G401 (cell line): ENCODE measurements around the gene GCDH. TPM values are rescaled to one million over a fixed set of nuclear protein-coding genes. Genes with fewer than 3 reads are reported as not detected.

ENCODE experiments used
- DNase-seq: peaks from one replicate; pipeline ENCODE4 v3.0.0-alpha.2; 2015; ENCODE audit warnings: low spot score
- in situ Hi-C: cut with HindIII; loops from 2 replicates; pipeline ENCODE4 v1.10.0; 2016; ENCODE audit warnings: low sequenced_read_pairs, mixed read lengths
- total RNA-seq: library from RNA; depleted of rRNA; stranded (reverse); fragments of >200 nt; shearing (Covaris generic); gene quantifications from 2 replicates; pipeline ENCODE4 v1.2.3, GENCODE V29; 2014

The GCDH gene
- total RNA-seq, 1 experiment from 2014 or later, result 90.3 TPM

GRCh38 chr19:12936582-12936981 is 45.6 kb downstream of the GCDH start:
- in situ Hi-C loops, result no loop called here
- no peak for DNase-seq

GRCh38 chr19:12937093-12937926 is 46.4 kb downstream of the GCDH start:
- no peak for DNase-seq
- in situ Hi-C loops, result no loop called here

GRCh38 chr19:12937927-12938778 is 47.2 kb downstream of the GCDH start, which contains the start of gene CALR:
TSS of gene CALR (plus strand) at chr19:12938609. CDS start at chr19:12938680, 71 bp downstream.
- peak; percentile 100 for DNase-seq
- in situ Hi-C loops, result no loop called here

GRCh38 chr19:12938779-12939601 is 48.0 kb downstream of the GCDH start:
- in situ Hi-C loops, result no loop called here
- no peak for DNase-seq

GRCh38 chr19:12939975-12940423 is 49.0 kb downstream of the GCDH start:
- in situ Hi-C loops, result no loop called here
- no peak for DNase-seq

GRCh38 chr19:12940897-12941296 is 49.9 kb downstream of the GCDH start:
- in situ Hi-C loops, result no loop called here

GRCh38 chr19:12943437-12944044 is 52.6 kb downstream of the GCDH start:
- DNase-seq, result no peak
- in situ Hi-C loops, result no loop called here

More at GRCh38 chr19:12940897-12941296, 49.9 kb downstream of the GCDH start:
- DNase-seq, result no peak

GRCh38 chr19:12944104-12944674 is 53.2 kb downstream of the GCDH start:
- in situ Hi-C loops, result no loop called here
- no peak for DNase-seq

- peak; percentile 92 for DNase-seq
- in situ Hi-C loops, result no loop called here
Measured at GRCh38 chr19:12945479-12946091, 54.6 kb downstream of the GCDH start, which contains the start of gene RAD23A. TSS of gene RAD23A (plus strand) at chr19:12945862. CDS start at chr19:12945949, 87 bp downstream.

GRCh38 chr19:12946092-12946721 is 55.2 kb downstream of the GCDH start:
- in situ Hi-C loops, result no loop called here
- peak; percentile 40 for DNase-seq

GRCh38 chr19:12946731-12947496 is 56.0 kb downstream of the GCDH start:
- in situ Hi-C loops, result no loop called here

GRCh38 chr19:12947702-12948611 is 57.0 kb downstream of the GCDH start:
- no peak for DNase-seq
- in situ Hi-C loops, result no loop called here

More at GRCh38 chr19:12946731-12947496, 56.0 kb downstream of the GCDH start:
- no peak for DNase-seq

- in situ Hi-C loops, result no loop called here
- DNase-seq, result no peak
Measured at GRCh38 chr19:12948612-12949362, 57.8 kb downstream of the GCDH start.
